Measurements from ENCODE around the gene ERC2.

Gene ERC2

GRCh38 chr3:55966566-55966965 lies 501.7 kb downstream of the ERC2 start:
- H3K4me3 ChIP-seq (ENCODE audit: low read length): no peak overlapping the region
- no peak for DNase-seq (ENCODE audit: low read depth)
- TF ChIP-seq, protein P1, sequence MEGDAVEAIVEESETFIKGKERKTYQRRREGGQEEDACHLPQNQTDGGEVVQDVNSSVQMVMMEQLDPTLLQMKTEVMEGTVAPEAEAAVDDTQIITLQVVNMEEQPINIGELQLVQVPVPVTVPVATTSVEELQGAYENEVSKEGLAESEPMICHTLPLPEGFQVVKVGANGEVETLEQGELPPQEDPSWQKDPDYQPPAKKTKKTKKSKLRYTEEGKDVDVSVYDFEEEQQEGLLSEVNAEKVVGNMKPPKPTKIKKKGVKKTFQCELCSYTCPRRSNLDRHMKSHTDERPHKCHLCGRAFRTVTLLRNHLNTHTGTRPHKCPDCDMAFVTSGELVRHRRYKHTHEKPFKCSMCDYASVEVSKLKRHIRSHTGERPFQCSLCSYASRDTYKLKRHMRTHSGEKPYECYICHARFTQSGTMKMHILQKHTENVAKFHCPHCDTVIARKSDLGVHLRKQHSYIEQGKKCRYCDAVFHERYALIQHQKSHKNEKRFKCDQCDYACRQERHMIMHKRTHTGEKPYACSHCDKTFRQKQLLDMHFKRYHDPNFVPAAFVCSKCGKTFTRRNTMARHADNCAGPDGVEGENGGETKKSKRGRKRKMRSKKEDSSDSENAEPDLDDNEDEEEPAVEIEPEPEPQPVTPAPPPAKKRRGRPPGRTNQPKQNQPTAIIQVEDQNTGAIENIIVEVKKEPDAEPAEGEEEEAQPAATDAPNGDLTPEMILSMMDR (conservative IDR thresholded peaks at IDR 0.05; ENCODE audit: low read length): no peak

DNA sequence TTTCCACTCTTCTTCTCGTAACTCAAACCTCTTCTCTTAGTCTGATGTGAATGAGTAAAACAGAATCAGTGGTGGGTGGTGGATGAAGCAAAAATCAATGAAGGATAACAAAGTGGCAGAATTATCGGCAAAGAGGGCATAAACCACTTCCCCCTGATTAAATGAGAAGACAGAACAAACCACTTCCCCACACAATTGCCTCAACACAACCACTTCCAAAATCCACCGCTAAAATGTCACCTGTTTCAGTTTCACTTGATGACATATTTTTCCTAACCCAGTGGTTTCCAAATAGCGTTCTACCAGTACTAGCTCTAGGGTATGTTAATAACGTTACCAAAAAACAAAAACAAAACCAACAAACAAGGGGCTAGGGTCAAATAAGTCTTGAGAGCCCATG lies 502.5 kb downstream of the ERC2 start:
- no peak for DNase-seq (ENCODE audit: low read depth)
- TF ChIP-seq, protein P1 (conservative IDR thresholded peaks at IDR 0.05; ENCODE audit: low read length): no peak
- H3K4me3 ChIP-seq (ENCODE audit: low read length): no peak overlapping the region

DNA sequence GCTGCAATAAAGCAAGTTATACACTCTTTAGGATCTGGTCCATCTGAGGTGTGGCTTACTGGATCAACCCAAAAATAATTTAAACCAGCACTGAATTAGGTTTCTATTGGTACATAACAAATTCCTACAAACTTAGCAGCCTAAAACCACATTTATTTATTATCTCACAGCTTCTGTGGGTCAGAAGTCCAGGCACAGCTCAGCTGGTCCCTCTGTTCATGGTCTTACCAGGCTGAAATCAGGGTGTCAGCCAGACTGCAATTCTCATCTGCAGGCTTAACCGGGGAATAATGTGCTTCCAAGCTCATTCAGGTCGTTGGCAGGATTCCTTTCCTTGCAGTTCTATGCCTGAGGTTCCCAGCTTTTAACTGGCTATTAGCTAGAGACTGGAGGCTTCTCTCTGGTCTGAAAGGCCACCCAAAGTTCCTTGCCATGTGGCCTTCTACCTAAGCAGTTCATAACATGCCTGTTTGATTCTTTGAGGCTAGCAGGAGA lies 503.7 kb downstream of the ERC2 start:
- DNase-seq (ENCODE audit: low read depth): no peak
- H3K4me3 ChIP-seq (ENCODE audit: low read length): no peak overlapping the region
- TF ChIP-seq, protein P1 (conservative IDR thresholded peaks at IDR 0.05; ENCODE audit: low read length): no peak

DNA sequence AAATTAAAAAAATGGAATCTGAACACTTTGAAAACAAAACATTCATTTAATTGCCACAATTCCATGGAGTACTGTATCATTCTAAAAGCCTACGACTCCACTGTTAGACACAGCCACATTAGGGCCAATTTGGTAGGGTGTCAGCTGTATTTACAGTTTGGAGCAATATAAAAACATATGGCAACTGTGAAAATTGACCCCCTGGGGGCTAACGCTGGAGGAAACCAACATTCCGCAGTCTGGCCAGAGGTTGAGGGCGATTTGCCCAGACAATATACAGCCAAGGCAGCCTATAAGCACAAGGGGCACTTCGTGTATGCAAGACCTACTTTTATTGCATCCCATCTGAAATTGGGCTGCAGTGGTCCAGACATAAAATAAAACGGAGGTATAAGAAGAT lies 504.7 kb downstream of the ERC2 start:
- no peak for DNase-seq (ENCODE audit: low read depth)
- no peak overlapping the region for H3K4me3 ChIP-seq (ENCODE audit: low read length)
- TF ChIP-seq, protein P1 (conservative IDR thresholded peaks at IDR 0.05; ENCODE audit: low read length): no peak

DNA sequence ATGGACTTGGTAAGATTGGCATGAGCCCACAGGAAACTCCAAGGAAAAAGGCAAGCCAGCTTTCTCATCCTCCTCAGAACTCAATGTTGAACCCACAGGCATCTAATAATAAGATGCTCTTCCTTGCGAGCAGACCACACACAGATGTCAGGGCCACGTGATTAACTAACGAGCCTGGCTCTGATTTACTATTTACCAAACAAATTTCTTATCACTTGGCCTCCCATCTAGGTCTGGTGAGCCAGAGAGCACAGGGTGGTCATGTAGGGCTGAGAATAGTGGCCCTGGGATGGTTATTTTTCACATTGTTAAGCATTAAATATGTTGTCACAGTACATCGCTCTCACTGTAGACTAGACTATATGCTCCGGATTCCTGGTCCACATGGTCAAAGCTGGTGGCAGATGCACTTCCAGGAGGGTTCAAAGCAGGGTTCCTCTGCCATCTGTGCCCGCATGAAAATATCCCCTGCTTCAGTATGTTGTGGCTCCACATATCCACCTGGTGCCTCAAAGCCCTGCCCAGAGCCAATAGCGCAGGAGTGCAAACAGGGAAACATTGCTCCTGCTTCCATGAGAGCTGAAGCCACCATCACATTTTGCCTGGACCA lies 508.7 kb downstream of the ERC2 start:
- H3K4me3 ChIP-seq (ENCODE audit: low read length): no peak overlapping the region
- no peak for DNase-seq (ENCODE audit: low read depth)
- TF ChIP-seq, protein P1 (conservative IDR thresholded peaks at IDR 0.05; ENCODE audit: low read length): no peak

DNA sequence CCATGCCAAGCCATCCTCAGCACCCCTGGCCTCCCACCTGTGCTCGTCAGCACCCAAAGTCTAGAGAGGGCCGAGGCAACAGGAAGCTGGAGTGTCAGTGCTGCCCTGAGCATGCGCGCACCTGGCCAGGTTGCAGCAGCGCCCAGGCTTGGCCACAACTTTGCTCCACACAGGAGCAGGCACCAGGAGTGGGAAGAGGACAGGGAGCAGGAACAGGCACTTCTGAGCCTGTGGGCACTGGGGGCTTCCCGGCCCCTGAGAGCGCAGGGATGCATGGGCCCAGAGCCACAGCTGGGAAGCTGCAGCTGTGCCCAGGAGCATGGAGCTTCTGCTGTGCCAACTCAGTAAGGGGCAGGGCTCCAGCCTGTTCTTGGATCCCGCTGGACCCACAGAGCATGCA lies 509.7 kb downstream of the ERC2 start:
- no peak for DNase-seq (ENCODE audit: low read depth)
- TF ChIP-seq, protein P1 (conservative IDR thresholded peaks at IDR 0.05; ENCODE audit: low read length): no peak
- H3K4me3 ChIP-seq (ENCODE audit: low read length): no peak overlapping the region

DNA sequence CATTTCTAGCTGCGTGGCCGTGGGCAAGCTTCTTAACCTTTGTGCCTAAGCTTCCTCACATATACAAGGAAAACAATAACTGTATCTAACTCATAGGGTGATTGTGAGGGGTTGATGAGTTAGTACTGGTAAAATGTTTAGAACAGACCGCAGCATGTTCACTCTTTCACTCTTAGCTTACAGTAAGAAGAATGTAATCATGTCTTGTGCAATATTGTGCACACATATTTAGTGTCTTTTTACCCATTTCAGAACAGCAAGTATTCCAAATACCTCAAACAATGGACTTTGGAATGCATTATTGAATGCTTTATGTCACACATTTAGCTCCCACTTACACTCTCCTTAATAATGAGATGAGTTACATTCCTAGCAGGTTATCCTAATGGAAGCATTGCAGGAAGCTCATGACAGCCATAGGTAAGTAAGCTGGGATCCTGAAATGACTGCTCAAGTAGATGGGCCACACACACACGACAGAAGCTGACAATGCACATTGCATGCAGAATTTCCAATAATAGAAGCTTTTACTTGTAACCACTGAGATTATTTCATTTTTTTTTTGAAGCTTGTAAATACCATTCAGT lies 512.3 kb downstream of the ERC2 start:
- no peak overlapping the region for H3K4me3 ChIP-seq (ENCODE audit: low read length)
- TF ChIP-seq, protein P1 (conservative IDR thresholded peaks at IDR 0.05; ENCODE audit: low read length): no peak
- peak; percentile 42 for DNase-seq (ENCODE audit: low read depth)
